NCI-H146 treated with DMSO at 0.1 percent for 48 hours (cell line): ENCODE results near the gene C10orf62.

Experiments used
- DNase-seq: peaks from one replicate; lab custom pipeline; 2025; ENCODE audit not compliant: unreplicated experiment; lab: John Stamatoyannopoulos, UW

C10orf62 gene

DNA sequence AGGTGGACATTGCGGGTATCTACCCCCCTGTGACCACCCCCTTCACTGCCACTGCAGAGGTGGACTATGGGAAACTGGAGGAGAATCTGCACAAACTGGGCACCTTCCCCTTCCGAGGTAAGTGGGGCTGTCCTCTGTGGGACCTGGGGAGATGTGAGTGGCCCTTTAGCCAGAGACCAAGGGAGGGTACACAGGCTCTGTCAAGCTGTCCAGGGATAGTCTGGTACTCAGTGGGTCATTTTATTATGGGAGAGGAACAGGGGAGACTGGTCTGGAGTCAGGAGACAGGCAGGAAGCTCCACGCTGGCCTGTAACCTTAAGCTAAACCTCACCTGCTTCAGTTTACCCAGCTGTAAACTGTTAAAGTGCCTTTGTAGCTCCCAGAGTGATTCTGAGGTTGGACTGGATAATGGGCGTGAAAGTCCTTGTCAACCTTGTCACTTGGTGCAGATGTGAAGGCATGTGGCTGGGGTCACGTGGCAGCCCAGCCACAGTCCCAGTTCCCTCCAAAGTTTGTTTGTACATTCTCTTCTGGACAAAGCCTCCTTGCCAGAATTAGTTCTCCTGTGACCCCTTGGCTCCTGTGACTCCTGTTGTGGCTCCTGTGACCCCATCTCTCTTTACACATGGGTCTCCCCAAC, 4.6 kb upstream of the C10orf62 start:
- DNase-seq: no peak

DNA sequence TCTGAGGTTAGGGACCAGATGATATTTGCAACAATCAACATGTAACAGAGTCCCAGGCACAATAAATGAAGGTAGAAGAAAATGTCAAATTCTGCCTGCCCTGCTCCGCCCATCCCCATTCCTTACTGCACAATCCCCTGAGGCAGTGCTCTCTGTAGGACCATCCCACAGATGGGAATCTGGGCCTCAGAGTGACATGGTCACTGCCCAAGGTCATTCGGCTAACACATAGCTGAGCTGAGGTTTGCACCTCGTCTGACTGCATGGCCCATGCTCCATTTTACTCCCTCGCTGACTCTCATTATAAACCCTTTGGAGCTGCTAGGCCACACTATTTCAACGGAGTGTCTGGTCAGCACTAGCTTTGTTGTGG, 4.1 kb upstream of the C10orf62 start:
- no peak for DNase-seq

DNA sequence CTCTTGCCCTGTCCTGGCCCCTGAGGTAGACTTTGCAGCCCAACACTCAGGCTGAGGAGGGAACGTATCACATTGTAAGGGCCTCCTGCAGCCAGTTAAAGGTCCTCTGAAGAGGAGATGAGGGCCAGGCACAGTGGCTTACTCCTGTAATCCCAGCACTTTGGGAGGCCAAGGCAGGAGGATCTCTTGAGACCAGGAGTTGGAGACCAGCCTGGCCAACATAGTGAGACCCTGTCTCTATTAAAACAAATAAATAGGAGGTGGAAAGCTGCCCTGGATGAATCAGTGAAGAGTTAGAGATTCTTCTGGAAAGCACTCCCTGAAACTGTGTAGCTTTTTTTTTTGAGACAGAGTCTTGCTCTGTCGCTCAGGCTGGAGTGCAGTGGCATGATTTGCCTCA, 2.3 kb upstream of the C10orf62 start:
- DNase-seq: no peak

DNA sequence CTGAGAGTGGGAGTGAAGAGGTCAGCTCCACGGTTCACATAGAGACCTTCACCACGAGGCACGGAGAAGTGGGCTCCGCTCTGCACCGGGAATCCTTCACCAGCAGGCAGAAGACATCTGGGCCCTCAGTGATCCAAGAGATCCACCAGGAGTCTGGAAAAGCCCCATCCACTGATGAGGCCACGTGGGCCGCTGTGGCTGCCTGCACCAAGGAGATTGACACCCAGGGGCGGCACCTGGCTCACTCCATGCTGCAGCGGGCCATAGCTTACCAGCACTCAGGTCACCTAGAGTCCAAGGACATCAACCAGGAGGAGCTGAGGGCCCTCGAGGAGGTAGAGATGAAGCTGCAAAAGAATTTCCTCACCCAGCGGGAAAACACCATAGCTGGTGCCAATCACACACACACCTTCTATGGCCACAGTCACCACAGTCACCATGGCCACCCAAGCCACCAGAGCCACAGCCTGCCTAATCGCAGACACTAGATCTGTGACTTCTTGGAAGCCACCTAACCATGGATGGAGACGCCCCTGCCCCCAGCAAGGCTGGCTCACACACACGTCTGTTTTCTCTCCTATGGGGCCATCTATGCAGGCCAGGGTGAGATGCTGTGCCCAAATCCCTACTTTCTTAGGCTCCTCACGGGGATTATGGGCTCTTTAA, 694 bp downstream of the C10orf62 start:
- no peak for DNase-seq

DNA sequence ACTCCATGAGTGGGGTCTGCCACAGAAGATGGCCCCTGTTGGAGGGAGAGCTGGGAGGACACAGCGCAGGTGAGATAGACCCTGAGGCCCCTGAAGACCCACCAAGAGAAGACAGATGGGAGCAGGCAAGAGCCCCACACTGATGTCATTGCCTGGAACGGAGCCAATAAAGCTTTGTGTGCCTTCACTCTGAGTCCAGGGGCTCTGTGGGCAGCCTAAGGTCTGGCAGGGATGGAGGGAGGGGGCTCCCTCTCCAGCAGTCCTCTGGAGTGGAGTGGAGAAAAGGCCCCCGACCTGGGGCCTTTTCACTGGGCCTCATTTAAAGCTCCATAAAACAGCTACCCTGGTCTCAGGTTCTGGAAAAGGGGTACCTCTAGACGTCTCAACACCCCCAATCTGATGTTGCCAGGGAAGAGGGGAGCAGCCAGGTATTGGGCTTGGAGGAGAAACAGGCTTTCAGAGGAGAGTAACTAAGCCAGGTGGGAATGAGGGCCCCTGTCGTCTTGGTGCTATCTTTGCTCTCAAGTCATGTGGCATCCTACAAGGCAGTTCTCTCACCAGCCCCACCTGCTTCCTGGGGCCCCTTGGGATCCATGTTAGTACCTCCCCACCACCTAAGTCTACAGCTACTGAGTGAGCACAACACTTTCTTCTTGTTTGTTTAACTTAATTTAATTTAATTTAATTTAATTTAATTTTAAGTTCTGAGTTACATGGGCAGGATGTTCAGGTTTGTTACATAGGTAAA, 1.4 kb downstream of the C10orf62 start:
- DNase-seq: no peak

DNA sequence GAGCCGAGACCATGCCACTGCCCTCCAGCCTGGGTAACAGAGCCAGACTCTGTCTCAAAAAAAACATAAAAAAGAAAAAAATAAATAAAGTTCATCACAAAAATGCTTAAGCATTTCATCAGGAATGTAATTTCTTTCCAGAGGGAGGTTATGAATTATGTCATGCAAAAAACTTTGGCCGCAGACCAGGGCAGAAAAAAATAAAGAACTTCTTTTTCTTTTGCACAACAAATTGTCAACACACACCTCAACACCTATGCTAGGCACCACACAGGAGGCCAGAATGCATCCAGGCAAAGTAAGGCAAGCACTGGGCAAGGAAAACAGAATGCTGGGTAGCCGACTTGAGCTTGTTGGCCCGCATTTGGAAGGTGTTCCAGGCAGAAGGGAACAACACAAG, 3.9 kb downstream of the C10orf62 start:
- no peak for DNase-seq

DNA sequence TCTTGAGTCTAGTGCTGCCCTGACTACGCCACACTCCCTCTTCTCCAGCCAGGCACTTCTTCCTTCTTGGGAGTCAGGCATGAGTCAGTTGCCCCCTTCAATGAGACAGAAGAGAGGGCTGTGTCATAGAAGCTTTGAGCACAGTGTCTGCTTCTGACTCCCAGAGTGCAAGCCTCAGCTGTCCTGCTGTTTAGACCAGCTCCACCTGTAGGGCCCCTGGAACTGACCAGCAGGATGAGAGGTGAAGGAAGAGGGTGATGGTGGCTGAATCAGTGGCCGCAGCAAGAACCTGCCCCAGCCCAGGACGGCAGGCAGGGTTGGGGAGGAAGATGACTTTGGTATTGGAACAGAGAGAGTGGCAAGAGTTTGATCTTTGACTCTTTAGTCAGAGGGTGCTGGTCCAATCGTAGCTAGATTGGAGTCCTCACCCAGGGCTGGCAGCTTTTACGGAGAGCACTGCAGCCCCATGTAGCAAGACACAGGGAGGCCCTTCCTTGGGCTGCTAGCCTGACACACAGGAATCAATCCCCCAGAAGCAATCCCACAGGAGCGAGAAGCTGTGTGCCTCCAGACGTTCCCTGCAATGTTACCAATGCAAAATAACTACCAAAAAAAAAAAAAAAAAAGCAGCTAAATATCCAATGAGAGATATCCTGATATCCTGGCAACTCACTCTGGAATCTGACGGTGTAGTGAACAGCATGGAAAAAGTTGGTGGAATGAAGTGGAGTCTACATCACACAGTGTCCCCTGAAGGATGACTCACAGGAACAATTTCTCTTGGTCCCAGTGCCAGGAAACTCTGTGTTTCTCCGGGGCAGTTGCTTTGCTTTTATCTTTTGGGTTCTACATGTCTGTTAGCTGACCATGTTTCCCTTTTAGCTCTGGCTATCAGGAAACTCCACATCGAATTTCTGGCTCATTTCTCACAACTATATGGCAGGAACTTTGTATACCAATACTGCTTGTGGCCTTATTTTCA, 6.9 kb downstream of the C10orf62 start:
- DNase-seq: no peak

DNA sequence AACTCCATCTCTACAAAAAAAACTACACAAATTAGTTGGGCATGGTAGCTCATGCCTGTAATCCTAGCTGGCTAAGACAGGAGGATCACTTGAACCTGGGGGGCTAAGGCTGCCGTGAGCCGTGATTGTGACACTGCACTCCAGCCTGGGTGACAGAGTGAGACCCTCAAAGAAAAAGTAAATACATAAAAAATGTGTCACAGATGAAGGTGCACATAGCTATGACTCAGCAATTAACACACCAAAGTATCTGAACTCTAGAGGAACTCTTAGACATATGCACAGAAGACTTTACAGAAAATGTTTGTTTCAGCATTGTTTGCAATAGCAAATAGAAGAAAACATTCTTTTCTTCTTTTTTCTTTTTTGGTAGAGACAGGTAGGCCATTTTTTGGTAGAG, 8.3 kb downstream of the C10orf62 start:
- no peak for DNase-seq

DNA sequence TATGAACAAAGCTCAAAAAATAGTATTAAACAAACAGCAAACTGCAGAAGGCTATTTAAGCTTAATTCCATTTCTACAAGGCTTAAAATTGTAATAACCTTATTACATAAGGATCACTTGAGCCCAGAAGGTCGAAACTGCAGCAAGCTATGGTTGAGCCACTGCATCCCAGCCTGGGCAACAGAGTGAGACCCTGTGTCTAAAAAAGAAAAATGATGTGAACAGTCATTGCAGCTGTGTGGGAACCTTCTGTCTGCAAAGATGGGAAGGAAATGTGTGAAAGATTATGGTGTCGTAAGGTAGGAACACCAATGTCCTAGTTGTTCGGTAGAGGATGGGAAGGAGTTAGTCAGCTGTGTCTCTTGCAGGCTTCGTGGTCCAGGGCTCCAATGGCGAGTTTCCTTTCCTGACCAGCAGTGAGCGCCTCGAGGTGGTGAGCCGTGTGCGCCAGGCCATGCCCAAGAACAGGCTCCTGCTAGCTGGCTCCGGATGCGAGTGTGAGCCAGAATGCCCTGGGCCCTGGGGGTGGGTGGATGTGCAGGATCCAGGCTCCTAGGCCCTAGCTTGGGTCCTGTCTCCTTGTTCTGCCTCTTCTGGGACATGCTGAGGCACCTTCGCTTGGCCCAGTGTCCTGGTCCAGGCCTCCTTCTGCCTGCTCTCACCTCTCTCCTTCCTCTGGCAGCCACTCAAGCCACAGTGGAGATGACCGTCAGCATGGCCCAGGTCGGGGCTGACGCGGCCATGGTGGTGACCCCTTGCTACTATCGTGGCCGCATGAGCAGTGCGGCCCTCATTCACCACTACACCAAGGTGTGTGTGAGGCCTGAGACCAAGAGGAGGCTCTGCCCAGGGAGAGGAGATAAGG, 9.1 kb downstream of the C10orf62 start:
- no peak for DNase-seq

DNA sequence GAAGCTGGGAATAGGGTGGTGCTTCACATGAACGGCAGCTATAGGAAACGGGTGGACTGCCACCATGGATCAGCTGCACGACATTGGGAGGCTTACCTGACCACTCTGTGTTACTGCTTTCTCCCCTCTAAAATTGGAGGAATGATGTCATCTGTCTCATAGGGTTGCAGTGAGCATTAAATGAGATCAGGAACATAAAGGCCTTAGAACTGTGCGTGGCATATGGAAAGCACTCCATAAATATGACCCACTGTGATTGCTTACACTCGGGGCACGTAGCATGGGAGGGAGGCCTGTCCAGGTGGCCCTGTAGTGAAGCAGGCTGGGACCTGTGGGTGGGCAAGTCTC, 9.7 kb downstream of the C10orf62 start:
- no peak for DNase-seq

DNA sequence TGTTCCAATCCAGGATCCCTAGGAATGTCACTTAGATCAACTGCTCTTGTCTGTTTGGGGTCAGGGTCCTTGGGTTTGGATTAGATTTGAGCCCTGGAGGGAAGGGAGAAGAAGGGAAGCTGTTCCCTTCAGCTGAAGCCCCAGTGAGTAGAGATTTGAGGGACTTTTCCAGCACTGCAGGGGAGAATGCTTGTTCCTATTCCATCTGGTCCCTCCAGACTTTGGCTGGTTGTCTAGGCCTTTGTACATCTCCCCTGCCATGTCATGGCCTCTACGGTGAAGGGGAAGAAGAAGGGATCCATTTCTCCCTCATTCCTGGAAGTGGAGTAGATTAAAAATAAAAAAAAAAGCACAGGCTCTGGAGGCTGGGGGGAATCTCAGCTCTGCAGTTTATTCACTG, 11.1 kb downstream of the C10orf62 start:
- DNase-seq: no peak

DNA sequence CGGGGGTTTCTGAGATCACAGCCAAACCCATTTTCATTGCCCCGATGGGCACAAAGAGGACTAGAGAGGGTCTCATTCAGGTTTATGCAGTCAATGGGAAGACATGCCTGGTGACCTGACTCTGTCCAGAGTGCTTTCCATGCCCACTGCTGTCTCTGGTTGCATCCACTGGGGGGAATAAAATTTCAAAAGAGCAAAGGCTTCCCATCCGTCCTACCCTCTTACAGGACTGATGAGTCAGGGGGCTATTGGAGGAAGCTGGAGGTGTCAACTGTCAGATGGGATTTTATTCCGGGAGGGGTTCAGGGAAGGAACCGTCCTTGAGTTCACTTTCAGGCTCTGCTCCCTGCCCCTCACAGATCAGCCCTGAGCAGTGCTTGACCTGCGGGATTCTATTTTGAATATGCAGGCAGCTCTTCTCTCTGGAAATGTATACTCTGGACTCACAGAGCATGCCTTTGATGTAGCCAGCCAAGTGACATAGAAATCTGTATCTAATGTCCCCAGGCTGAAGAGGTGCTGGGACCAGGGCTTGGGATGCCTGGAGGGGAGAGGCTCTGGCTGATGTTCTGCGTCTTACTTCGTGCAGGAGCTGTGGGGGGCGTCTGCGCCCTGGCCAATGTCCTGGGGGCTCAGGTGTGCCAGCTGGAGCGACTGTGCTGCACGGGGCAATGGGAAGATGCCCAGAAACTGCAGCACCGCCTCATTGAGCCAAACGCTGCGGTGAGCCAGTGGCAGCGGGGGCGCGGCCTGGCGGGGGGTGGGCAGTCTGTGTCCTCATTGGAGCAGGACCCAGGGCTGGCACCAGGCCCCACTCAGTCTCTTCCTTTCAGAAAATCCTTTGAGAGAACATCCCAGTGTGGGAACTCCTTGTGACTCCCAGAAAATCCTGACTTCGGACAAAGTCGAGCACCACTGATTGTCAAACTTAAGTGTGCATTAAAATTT, 12.0 kb downstream of the C10orf62 start:
- DNase-seq: no peak

DNA sequence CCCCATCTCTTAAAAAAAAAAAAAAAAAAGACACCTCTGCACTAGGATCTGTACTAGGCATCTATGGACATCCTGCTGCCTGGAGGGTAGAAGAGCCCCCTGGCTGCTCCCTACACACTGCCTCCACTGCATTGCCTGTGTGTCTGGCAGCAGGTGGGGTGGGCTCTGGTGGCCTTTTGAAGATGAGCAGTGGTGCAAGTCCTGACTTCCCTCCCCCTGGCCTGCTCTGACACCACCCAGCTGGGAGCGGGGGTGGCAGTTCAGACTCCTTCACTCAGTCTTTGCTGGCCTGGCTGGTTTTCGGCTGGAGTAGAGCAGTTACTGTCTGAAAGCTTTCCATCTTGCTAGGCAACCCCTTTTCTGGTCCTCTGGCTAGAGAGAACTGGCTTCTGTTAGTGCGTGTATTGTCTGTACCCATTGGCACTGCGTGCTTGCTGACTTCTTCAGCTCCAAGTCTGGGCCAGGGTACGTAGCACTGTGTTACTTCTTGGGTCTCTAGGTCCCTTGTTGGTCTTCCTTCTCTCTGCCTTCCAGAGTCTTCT, 17.6 kb downstream of the C10orf62 start:
- DNase-seq: no peak

DNA sequence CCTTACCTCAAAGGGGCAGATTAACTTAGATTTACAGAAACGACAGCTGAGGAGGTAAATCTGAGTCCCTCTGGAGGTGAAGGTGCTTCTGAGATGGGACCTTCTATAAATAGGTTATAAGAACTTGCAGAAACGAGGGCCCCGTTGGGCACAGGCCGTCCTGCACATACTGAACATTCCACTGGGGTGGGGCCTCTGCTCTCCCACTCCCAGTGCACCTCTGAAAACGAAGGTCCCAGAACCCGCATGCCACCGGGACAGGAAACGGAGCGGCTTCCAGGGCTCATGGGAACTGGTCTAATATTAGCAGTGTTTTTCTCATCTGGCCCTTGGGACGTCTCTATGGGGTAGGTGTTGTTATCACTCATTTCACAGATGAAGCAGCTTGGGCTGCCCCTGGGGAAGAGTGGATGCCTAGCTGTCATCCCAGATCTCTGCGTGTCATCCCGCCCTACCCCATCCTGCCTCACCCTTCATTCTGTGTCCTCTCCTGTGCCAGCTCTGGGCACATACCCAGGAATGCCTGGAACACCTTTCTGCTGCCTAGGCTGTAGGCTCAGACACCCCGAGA, 19.6 kb downstream of the C10orf62 start:
- DNase-seq: no peak

DNA sequence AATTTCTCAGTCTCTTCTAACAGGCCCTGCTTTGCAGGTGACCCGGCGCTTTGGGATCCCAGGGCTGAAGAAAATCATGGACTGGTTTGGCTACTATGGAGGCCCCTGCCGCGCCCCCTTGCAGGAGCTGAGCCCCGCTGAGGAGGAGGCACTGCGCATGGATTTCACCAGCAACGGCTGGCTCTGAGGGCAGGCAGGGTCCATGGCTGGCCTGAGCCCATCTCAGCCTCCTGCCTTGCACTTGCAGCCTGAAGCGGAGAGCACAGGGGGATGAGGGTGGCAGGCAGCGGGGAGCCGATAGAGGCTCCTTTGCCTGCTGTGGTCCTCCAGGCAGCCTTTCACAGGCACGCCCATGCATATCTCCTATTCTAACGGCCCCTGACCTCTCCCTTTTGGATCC, 22.0 kb downstream of the C10orf62 start:
- no peak for DNase-seq

DNA sequence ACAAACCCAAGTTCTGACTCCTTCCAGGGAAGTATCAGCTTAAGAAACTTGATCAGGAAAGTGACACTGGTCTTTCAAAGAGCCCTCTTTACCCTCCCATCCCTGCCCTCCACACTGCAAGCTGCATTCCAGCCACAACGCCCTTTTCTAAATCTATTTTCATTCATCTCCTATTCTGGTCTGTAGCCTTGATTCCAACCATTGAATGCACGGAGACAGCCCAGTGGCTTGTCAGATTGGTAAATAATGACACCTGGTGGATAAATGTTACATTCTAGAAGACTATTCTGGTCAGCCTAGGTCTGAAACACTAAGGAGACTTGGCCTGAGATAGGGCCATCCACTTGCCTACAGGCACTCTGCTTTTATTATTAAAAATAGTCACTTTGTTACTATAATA, 22.9 kb downstream of the C10orf62 start:
- no peak for DNase-seq

DNA sequence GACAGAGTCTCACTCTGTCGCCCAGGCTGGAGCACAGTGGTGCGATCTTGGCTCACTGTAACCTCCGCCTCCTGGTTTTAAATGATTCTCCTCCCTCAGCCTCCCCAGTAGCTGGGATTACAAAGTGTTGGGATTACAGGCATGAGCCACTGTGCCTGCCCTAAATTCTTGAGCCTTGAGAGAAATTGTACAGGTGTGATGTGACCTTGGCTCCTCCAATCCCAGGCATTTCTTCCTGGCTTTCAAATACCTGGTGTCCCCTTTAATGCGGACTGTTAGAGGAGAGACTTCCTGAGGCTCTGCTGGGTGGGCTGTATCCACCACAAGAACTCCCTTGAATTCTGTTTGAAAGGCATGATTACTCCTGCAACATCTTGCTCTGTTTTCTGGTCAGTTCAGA, 28.8 kb downstream of the C10orf62 start:
- no peak for DNase-seq

DNA sequence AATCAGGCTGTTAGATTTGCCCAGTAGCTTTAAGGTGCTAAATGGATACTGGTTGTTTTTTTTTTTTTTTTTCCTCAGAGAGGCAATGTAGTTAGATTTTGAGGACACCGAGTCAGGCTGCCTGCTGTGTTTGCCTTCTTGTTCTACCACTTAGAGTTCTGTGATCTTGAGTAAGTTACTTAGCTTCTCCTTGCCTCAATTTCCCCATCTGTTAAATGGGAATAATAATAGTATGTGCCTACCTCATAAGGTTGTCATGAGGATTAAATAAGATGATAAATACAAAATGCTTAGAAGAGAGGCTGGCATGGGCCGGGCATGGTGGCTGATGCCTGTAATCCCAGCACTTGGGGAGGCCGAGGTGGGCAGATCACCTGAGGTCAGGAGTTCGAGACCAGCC, 29.2 kb downstream of the C10orf62 start:
- no peak for DNase-seq

DNA sequence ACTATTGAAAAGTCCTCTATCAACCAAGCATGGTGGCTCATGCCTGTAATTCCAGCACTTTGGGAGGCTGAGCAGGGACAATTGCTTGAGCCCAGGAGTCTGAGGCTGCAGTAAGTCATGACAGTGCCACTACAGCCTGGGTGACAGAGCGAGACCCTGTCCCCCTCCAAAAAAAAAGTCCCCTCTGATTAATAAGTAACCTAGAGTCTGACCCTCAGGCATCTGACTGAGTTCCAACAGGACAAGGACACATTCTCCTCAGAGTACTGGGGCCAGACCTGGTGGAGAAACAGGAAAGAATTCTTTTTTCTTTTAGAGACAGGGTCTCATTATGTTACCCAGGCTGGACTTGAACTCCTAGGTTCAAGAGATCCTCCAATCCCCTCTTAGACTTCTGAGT, 33.8 kb downstream of the C10orf62 start:
- no peak for DNase-seq
